Tibial artery (tissue), 4 donors: ENCODE results near the gene NKX2-1.

Source experiments
- DNase-seq, 2 donors: peaks; one replicate each; pipeline ENCODE4 v3.0.0-alpha.2; 2019
- H3K27ac ChIP-seq, 2 donors: fragments of 200-600 bp; sonication (generic) in 1 of 2; 1 replicate in 1 of 2; 2 replicates in 1 of 2; pipeline ENCODE4 v1.5.1; 2018 to 2019; ENCODE audit warnings: mild to moderate bottlenecking in 1 of 2
- H3K27me3 ChIP-seq, 2 donors: fragments of 200-600 bp; sonication (generic) in 1 of 2; one replicate each; pipeline versions ENCODE4 v1.5.1 to v1.6.0; 2016 to 2019
- H3K36me3 ChIP-seq, 3 donors: fragments of 200-600 bp; sonication (generic) in 2 of 3; one replicate each; pipeline ENCODE4 v1.5.1; 2016 to 2019; ENCODE audit warnings: mild to moderate bottlenecking in 2 of 3
- H3K4me1 ChIP-seq, 4 donors: fragments of 200-600 bp; sonication (generic) in 2 of 4; 1 replicate in 3 of 4; 2 replicates in 1 of 4; pipeline ENCODE4 v1.5.1; 2016 to 2019
- H3K4me3 ChIP-seq, 2 donors: fragments of 200-600 bp; sonication (generic) in 1 of 2; 1 replicate in 1 of 2; 2 replicates in 1 of 2; pipeline ENCODE4 v1.5.1; 2018 to 2019; ENCODE audit warnings: mild to moderate bottlenecking in 2 of 2
- H3K9me3 ChIP-seq, 3 donors: fragments of 200-600 bp; sonication (generic) in 1 of 3; one replicate each; pipeline ENCODE4 v1.5.1; 2016 to 2019
- CTCF ChIP-seq, 2 experiments: fragments of 200-600 bp in 1 of 2; fragments of 450-650 bp in 1 of 2; IDR thresholded peaks; one replicate each; pipeline ENCODE4 v1.5.1; 2017 to 2019; ENCODE audit warnings: antibody characterized with exemption in 2 of 2, mild to moderate bottlenecking in 1 of 2, moderate library complexity in 1 of 2
- intact Hi-C: fragments of 100-400 bp; cut with DNase I; formaldehyde crosslinking; loops from one replicate; pipeline ENCODE4 v1.15.0; 2023; ENCODE audit warnings: low total_unique reads

Gene NKX2-1

GRCh38 chr14:36515105-36515593 lies 4.9 kb downstream of the NKX2-1 start:
- Histone ChIP-seq H3K4me3 (no peak overlapping the region), H3K27me3 (peaks cover 2 to 85% of the 10 kb centered on the region in 2 donors), H3K27ac (no peak overlapping the region), H3K4me1 (peaks cover 0 to 44% (median 28%) of the 10 kb centered on the region in 4 donors), H3K36me3 (no peaks in the 10 kb centered on the region), H3K9me3 (no peaks in the 10 kb centered on the region)
- no peak for TF ChIP-seq CTCF (IDR thresholded peaks at IDR 0.05)
- intact Hi-C loops: no loop called here
- DNase-seq: no peak

GRCh38 chr14:36514278-36515104 lies 5.5 kb downstream of the NKX2-1 start:
- H3K9me3 ChIP-seq: no peaks in the 10 kb centered on the region
- DNase-seq: no peak
- TF ChIP-seq CTCF (IDR thresholded peaks at IDR 0.05): no peak
- intact Hi-C loops: no loop called here
- H3K36me3 ChIP-seq: no peaks in the 10 kb centered on the region
- H3K4me3 ChIP-seq: no peak overlapping the region
- peaks cover 0 to 37% (median 22%) of the 10 kb centered on the region in 4 donors for H3K4me1 ChIP-seq
- peaks cover 0 to 85% of the 10 kb centered on the region in 2 donors for H3K27me3 ChIP-seq
- H3K27ac ChIP-seq: no peak overlapping the region

GRCh38 chr14:36513451-36514277 lies 6.4 kb downstream of the NKX2-1 start:
- Histone ChIP-seq H3K27me3 (peaks cover 0 to 85% of the 10 kb centered on the region in 2 donors), H3K9me3 (no peaks in the 10 kb centered on the region), H3K4me1 (peaks cover 0 to 30% (median 14%) of the 10 kb centered on the region in 4 donors), H3K36me3 (no peaks in the 10 kb centered on the region), H3K27ac (no peak overlapping the region), H3K4me3 (no peak overlapping the region)
- no peak for TF ChIP-seq CTCF (IDR thresholded peaks at IDR 0.05)
- no peak for DNase-seq
- intact Hi-C loops: no loop called here

- intact Hi-C loops: no loop called here
- Histone ChIP-seq H3K27ac (no peak overlapping the region), H3K9me3 (no peaks in the 10 kb centered on the region), H3K27me3 (peaks cover 0 to 85% of the 10 kb centered on the region in 2 donors), H3K4me3 (no peak overlapping the region), H3K4me1 (peaks cover 0 to 31% (median 11%) of the 10 kb centered on the region in 4 donors), H3K36me3 (no peaks in the 10 kb centered on the region)
- no peak for TF ChIP-seq CTCF (IDR thresholded peaks at IDR 0.05)
- no peak for DNase-seq
Observed at GRCh38 chr14:36513012-36513420, 7.0 kb downstream of the NKX2-1 start.

- Histone ChIP-seq H3K4me1 (peaks cover 0 to 28% (median 9%) of the 10 kb centered on the region in 4 donors), H3K36me3 (no peaks in the 10 kb centered on the region), H3K4me3 (no peak overlapping the region), H3K27me3 (peaks cover 0 to 85% of the 10 kb centered on the region in 2 donors), H3K27ac (no peak overlapping the region), H3K9me3 (no peaks in the 10 kb centered on the region)
- DNase-seq: no peak
- no peak for TF ChIP-seq CTCF (IDR thresholded peaks at IDR 0.05)
- intact Hi-C loops: no loop called here
Observed at GRCh38 chr14:36512585-36513003, 7.4 kb downstream of the NKX2-1 start.
